Measurements from ENCODE around the gene NABP2.
A peak's percentile ranks its signal among the peaks of the same experiment; 100 is the strongest.
"Not testable (repeated sequence)": the region's sequence is repeated elsewhere in the genome, so short reads cannot be mapped to it uniquely, and the experiment has no call there.

NABP2 gene

DNA sequence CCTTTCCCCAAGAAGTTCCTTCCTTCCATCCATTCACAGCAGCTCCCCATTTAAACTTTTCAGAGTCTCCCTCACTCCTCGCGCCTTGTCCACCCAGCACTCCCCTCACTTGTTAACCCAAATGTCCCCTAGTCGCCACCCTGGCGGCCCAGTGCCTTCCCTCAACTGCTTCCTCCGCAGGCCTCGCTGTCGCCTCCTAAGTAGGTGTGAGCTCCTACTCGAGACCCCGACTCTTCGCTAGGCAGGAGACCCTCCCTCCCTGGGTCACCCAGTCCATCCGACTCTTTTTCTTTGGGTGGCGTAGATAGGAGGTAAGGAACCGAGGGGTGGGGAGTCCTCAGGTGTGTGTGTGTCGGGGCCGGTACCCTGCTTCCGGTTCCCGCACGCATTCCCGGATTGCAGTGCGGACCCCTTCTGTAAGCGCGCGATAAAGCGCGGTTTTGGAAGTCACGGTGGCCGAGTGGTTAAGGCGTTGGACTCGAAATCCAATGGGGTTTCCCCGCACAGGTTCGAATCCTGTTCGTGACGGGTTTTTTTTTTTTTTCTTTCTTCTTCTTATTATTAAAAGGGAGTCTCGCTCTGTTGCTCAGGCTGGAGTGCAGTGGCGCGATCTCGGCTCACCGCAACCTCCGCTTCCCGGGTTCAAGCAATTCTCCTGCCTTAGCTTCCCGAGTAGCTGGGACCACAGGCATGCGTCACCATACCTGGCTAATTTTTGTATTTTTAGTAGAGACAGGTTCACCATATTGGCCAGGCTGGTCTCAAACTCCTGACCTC, 34.0 kb upstream of the NABP2 start:
- TF ChIP-seq, protein P1, sequence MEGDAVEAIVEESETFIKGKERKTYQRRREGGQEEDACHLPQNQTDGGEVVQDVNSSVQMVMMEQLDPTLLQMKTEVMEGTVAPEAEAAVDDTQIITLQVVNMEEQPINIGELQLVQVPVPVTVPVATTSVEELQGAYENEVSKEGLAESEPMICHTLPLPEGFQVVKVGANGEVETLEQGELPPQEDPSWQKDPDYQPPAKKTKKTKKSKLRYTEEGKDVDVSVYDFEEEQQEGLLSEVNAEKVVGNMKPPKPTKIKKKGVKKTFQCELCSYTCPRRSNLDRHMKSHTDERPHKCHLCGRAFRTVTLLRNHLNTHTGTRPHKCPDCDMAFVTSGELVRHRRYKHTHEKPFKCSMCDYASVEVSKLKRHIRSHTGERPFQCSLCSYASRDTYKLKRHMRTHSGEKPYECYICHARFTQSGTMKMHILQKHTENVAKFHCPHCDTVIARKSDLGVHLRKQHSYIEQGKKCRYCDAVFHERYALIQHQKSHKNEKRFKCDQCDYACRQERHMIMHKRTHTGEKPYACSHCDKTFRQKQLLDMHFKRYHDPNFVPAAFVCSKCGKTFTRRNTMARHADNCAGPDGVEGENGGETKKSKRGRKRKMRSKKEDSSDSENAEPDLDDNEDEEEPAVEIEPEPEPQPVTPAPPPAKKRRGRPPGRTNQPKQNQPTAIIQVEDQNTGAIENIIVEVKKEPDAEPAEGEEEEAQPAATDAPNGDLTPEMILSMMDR (conservative IDR thresholded peaks at IDR 0.05; ENCODE audit: low read length) = no peak
- peak overlapping the region; percentile 82 for H3K4me3 ChIP-seq (ENCODE audit: low read length)
- DNase-seq (ENCODE audit: low read depth) = peak; percentile 75

DNA sequence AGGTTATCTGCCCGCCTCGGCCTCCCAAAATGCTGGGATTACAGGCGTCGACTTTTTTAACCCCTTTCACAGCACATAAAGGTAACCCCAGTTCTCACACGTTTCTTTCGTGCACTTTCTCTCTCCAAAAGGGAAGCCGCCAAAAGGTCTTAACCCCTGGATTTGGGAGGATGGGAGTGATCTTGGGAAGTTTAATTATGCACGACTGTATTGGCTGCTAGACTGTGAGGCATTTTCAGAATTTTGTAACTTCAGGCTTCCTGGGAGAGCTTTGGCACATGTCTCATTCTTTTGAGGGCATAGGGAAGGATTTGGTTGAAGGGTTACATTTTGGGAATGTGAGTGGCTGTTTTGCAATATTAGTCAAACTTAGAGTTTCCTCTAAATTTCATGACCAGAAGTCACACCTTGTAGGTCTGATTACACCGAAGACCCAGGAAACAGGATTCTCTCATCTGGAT, 33.4 kb upstream of the NABP2 start:
- peak; percentile 50 for DNase-seq (ENCODE audit: low read depth)
- TF ChIP-seq, protein P1 (conservative IDR thresholded peaks at IDR 0.05; ENCODE audit: low read length) = no peak
- no peak overlapping the region for H3K4me3 ChIP-seq (ENCODE audit: low read length)

DNA sequence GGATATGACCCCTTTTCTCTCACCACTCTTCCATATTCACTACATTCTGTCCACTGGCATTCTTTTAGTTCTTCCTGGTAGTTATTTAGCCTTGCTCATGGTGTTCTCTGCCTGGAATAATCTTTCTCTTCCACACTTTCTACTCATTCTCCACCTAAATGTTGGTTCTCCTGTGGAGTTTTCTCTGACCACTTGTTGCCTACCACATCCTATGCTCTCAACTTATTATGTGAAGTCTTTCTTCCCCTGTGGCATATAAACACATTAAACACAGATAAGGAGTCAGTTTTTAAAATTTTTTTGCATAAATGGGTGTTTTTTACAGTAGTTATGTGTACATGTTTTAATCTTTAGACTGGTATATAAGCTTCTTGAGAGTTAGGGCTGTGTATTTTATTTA, 31.6 kb upstream of the NABP2 start:
- TF ChIP-seq, protein P1 (conservative IDR thresholded peaks at IDR 0.05; ENCODE audit: low read length) = no peak
- no peak overlapping the region for H3K4me3 ChIP-seq (ENCODE audit: low read length)
- no peak for DNase-seq (ENCODE audit: low read depth)

DNA sequence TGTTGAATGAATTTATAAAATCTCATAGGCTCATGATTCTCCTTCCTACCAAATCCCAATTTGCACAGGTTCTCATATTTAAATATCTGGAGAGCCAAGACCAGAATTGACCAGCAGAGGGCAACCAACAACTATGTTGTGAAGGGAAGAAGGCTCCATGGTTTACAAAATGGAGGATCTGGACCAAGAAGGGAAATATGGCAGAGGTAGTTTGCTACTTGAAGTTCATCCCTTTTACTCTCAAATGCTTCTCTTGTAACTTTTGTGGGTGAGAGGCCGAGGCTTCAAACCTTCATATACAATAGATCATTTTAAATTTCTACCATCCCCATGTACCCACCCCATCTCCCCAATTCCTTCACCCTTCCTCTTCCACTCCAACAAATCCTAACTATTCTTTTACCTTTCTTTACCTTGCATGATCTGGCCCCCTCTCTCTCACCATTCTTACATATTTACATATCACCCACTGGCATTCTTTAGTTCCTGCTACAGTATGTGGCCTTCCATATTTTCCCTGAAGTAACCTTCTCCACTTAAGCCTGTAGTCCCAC, 31.0 kb upstream of the NABP2 start:
- no peak overlapping the region for H3K4me3 ChIP-seq (ENCODE audit: low read length)
- peak; percentile 85 for DNase-seq (ENCODE audit: low read depth)
- TF ChIP-seq, protein P1 (conservative IDR thresholded peaks at IDR 0.05; ENCODE audit: low read length) = peak; percentile 84

DNA sequence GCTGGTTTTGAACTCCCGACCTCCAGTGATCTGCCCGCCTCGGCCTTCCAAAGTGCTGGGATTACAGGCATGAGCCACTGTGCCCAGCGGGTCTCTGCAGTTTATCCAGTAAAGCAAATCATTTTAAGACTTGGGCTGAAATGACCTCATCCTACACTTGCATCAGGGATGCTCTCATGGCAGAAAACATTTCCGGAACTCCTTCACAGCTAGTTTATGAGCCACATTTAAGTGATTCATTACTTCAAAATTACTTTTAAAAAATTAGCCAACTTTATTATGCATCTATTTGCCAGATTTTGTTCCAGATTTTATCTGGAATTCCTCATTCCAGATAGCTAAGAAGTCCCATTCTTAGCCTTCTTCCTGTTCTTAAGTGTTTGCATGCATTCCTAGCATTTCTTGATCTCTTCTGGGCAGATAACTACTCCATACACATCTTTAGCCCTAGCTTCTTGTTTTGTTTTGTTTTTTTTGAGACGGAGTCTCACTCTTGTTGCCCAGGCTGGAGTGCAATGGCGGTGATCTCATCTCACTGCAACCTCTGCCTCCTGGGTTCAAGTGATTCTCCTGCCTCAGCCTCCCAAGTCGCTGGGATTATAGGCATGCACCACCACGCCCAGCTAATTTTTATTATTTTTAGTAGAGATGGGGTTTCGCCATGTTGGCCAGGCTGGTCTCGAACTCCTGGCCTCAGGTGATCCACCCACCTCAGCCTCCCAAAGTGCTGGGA, 27.2 kb upstream of the NABP2 start:
- H3K4me3 ChIP-seq (ENCODE audit: low read length) = not testable (repeated sequence)
- peak; percentile 98 for DNase-seq (ENCODE audit: low read depth)

DNA sequence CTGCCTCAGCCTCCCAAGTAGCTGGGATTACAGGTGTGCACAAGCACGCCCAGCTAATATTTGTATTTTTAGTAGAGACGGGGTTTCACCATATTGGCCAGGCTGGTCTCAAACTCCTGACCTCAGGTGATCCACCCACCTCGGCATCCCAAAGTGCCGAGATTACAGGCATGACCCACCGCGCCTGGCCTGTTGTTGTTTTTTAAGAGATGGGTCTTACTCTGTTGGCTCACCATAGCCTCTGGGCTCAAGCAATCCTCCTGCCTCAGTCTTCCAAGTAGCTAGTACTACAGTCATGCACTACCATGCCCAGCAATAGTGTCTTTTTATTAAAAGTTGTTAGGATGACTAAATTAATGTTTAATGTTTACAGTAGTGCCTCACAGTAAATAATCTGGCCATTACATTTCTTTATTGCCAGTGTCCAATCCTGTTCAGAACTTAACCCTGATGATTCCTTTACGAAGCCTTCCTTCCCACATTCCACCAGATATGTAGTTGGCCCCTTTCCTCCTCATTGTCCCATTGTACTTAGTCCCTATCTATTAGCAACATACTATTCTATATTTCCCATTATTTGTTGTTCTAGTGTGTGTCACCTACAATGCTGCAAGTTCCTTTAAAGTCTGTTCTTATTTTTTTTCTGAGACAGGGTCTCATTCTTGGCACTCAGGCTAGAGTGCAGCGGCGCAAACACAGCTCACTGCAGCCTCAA, 26.1 kb upstream of the NABP2 start:
- TF ChIP-seq, protein P1 (conservative IDR thresholded peaks at IDR 0.05; ENCODE audit: low read length) = no peak
- H3K4me3 ChIP-seq (ENCODE audit: low read length) = no peak overlapping the region
- no peak for DNase-seq (ENCODE audit: low read depth)

DNA sequence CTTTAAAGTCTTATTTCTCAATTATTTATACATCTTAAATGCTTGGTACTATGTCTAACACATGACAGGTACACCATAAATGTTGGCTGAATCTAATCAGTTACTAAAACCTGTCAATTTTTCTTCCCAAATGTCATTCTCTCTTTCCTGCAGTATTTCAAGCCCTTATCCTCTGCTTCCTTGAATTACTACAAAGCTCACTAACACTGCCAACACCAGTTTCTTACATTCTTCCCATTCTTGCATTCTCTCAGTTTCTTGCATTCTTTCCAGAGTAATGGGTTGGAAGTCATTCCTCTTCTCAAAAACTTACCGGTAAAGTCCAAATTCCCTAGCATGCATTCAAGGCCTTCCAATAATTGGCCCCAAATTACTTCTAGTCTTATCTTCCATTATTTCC, 25.3 kb upstream of the NABP2 start:
- peak; percentile 55 for DNase-seq (ENCODE audit: low read depth)
- no peak overlapping the region for H3K4me3 ChIP-seq (ENCODE audit: low read length)
- TF ChIP-seq, protein P1 (conservative IDR thresholded peaks at IDR 0.05; ENCODE audit: low read length) = no peak

Measured in AG10803 (cell line).